GM21423 (cell line): ENCODE measurements around the gene SLC15A4.
"Not testable (repeated sequence)": the region's sequence is repeated elsewhere in the genome, so short reads cannot be mapped to it uniquely, and the experiment has no call there.

Experiments used
- ATAC-seq: cut with Tn5 transposase; IDR thresholded peaks from one replicate; pipeline ENCODE4 v1.9.1; 2021; ENCODE audit warnings: mild to moderate bottlenecking, moderate library complexity; ENCODE audit not compliant: unreplicated experiment

The SLC15A4 gene

GRCh38 chr12:128846671-128847070, 22.9 kb upstream of the SLC15A4 start:
- ATAC-seq: not testable (repeated sequence)

GRCh38 chr12:128844031-128844635, 20.4 kb upstream of the SLC15A4 start:
- ATAC-seq: peak; percentile 47

- ATAC-seq: no peak
Measured at GRCh38 chr12:128843538-128843937, 19.8 kb upstream of the SLC15A4 start.

GRCh38 chr12:128842579-128842978, 18.8 kb upstream of the SLC15A4 start:
- no peak for ATAC-seq

GRCh38 chr12:128840862-128841468, 17.2 kb upstream of the SLC15A4 start:
- ATAC-seq: peak; percentile 89

- not testable (repeated sequence) for ATAC-seq
Measured at GRCh38 chr12:128839885-128840284, 16.1 kb upstream of the SLC15A4 start.

GRCh38 chr12:128833418-128833817, 9.7 kb upstream of the SLC15A4 start:
- ATAC-seq: no peak

- peak; percentile 45 for ATAC-seq
Measured at GRCh38 chr12:128830505-128830893, 6.7 kb upstream of the SLC15A4 start.

GRCh38 chr12:128829861-128830504, 6.2 kb upstream of the SLC15A4 start:
- peak; percentile 91 for ATAC-seq

GRCh38 chr12:128827724-128828123, 4.0 kb upstream of the SLC15A4 start:
- no peak for ATAC-seq

- ATAC-seq: no peak
Measured at GRCh38 chr12:128825835-128826234, 2.1 kb upstream of the SLC15A4 start.

GRCh38 chr12:128823216-128823915, 392 bp downstream of the SLC15A4 start:
- peak; percentile 18 for ATAC-seq

- peak; percentile 51 for ATAC-seq
Measured at GRCh38 chr12:128820723-128821432, 2.9 kb downstream of the SLC15A4 start.

GRCh38 chr12:128820253-128820652, 3.5 kb downstream of the SLC15A4 start:
- no peak for ATAC-seq

- ATAC-seq: no peak
Measured at GRCh38 chr12:128819293-128820144, 4.2 kb downstream of the SLC15A4 start.

GRCh38 chr12:128818065-128819022, 5.4 kb downstream of the SLC15A4 start:
- peak; percentile 41 for ATAC-seq

- ATAC-seq: peak; percentile 40
Measured at GRCh38 chr12:128817111-128818015, 6.4 kb downstream of the SLC15A4 start.

GRCh38 chr12:128816643-128816920, 7.2 kb downstream of the SLC15A4 start:
- no peak for ATAC-seq
